Measurements from ENCODE around the gene TAOK3.

DNA sequence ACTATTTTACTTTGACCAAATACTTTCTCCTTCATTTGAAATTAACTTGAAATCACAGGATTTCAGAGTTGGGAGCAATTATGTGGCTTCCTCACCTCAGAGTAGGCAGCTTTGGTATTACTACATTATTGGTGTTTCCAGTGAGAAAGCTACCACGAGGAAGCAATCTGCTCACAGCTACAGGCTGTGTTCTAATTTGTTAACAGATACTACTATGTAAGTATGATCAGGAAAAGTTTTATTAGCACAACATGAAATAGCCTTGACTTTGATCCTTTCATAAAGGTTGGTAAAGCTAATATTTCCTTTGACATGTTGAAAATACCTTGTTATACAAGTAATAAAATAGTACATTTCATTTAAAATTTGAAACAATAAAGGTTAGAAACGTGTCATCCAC lies 30.6 kb downstream of the TAOK3 start:
- TF ChIP-seq, protein P1, sequence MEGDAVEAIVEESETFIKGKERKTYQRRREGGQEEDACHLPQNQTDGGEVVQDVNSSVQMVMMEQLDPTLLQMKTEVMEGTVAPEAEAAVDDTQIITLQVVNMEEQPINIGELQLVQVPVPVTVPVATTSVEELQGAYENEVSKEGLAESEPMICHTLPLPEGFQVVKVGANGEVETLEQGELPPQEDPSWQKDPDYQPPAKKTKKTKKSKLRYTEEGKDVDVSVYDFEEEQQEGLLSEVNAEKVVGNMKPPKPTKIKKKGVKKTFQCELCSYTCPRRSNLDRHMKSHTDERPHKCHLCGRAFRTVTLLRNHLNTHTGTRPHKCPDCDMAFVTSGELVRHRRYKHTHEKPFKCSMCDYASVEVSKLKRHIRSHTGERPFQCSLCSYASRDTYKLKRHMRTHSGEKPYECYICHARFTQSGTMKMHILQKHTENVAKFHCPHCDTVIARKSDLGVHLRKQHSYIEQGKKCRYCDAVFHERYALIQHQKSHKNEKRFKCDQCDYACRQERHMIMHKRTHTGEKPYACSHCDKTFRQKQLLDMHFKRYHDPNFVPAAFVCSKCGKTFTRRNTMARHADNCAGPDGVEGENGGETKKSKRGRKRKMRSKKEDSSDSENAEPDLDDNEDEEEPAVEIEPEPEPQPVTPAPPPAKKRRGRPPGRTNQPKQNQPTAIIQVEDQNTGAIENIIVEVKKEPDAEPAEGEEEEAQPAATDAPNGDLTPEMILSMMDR (IDR thresholded peaks at IDR 0.05), result no peak
- TF ChIP-seq POLR2A (IDR thresholded peaks at IDR 0.05) (no peak), EP300 (IDR thresholded peaks at IDR 0.05) (no peak), POLR2AphosphoS5 (IDR thresholded peaks at IDR 0.05) (no peak)

Measured in stomach (tissue), 4 donors.